ENCODE results near the gene PCBP3.

PCBP3 gene

GRCh38 chr21:45913418-45913765 is 269.9 kb downstream of the PCBP3 start:
- DNase-seq (ENCODE audit: low read depth in 1 of 2, low spot score in 1 of 2), result no peak
- Histone ChIP-seq H3K27ac (replicated peaks) (no peak overlapping the region), H3K4me3 (replicated peaks; ENCODE audit: insufficient read depth, low read length) (no peak overlapping the region), H3K27me3 (ENCODE audit: insufficient read depth, poor library complexity, severe bottlenecking) (no peaks in the 10 kb centered on the region)
- no peak for TF ChIP-seq SPI1 (IDR thresholded peaks at IDR 0.05; ENCODE audit: borderline replicate concordance, low read depth)
- no peak for TF ChIP-seq CTCF (IDR thresholded peaks at IDR 0.05; ENCODE audit: insufficient read depth, low read length)
- TF ChIP-seq, protein P1, sequence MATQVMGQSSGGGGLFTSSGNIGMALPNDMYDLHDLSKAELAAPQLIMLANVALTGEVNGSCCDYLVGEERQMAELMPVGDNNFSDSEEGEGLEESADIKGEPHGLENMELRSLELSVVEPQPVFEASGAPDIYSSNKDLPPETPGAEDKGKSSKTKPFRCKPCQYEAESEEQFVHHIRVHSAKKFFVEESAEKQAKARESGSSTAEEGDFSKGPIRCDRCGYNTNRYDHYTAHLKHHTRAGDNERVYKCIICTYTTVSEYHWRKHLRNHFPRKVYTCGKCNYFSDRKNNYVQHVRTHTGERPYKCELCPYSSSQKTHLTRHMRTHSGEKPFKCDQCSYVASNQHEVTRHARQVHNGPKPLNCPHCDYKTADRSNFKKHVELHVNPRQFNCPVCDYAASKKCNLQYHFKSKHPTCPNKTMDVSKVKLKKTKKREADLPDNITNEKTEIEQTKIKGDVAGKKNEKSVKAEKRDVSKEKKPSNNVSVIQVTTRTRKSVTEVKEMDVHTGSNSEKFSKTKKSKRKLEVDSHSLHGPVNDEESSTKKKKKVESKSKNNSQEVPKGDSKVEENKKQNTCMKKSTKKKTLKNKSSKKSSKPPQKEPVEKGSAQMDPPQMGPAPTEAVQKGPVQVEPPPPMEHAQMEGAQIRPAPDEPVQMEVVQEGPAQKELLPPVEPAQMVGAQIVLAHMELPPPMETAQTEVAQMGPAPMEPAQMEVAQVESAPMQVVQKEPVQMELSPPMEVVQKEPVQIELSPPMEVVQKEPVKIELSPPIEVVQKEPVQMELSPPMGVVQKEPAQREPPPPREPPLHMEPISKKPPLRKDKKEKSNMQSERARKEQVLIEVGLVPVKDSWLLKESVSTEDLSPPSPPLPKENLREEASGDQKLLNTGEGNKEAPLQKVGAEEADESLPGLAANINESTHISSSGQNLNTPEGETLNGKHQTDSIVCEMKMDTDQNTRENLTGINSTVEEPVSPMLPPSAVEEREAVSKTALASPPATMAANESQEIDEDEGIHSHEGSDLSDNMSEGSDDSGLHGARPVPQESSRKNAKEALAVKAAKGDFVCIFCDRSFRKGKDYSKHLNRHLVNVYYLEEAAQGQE (IDR thresholded peaks at IDR 0.05; ENCODE audit: insufficient replicate concordance, low read depth), result no peak
- no peak for TF ChIP-seq GABPA (IDR thresholded peaks at IDR 0.05; ENCODE audit: low read depth)
- no peak for TF ChIP-seq POLR2AphosphoS5 (IDR thresholded peaks at IDR 0.05; ENCODE audit: low read depth)

DNA sequence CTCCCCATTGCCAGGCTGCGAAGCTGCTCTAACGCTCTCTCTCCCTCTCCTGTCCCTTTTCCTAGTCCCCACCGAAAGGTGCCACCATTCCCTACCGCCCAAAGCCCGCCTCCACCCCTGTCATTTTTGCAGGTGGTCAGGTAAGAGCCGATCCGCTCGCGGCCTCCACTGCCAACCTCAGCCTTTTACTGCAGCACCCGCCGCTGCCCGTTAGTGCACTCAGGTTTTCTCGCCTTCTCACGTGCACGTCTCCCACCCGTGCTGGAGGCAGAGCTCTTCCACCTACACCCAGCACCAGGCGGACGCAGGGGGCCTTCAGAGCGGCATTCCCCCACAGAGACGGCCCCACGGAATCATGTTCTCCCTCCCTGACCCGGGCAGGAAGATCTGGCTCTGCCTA is 270.4 kb downstream of the PCBP3 start:
- no peaks in the 10 kb centered on the region for H3K27me3 ChIP-seq (ENCODE audit: insufficient read depth, poor library complexity, severe bottlenecking)
- no peak overlapping the region for H3K4me3 ChIP-seq (replicated peaks; ENCODE audit: insufficient read depth, low read length)
- H3K27ac ChIP-seq (replicated peaks), result no peak overlapping the region
- DNase-seq (ENCODE audit: low read depth in 1 of 2, low spot score in 1 of 2), result no peak
- no peak for TF ChIP-seq POLR2AphosphoS5 (IDR thresholded peaks at IDR 0.05; ENCODE audit: low read depth)
- no peak for TF ChIP-seq GABPA (IDR thresholded peaks at IDR 0.05; ENCODE audit: low read depth)
- TF ChIP-seq SPI1 (IDR thresholded peaks at IDR 0.05; ENCODE audit: borderline replicate concordance, low read depth), result no peak
- TF ChIP-seq, protein P1 (IDR thresholded peaks at IDR 0.05; ENCODE audit: insufficient replicate concordance, low read depth), result no peak
- no peak for TF ChIP-seq CTCF (IDR thresholded peaks at IDR 0.05; ENCODE audit: insufficient read depth, low read length)

DNA sequence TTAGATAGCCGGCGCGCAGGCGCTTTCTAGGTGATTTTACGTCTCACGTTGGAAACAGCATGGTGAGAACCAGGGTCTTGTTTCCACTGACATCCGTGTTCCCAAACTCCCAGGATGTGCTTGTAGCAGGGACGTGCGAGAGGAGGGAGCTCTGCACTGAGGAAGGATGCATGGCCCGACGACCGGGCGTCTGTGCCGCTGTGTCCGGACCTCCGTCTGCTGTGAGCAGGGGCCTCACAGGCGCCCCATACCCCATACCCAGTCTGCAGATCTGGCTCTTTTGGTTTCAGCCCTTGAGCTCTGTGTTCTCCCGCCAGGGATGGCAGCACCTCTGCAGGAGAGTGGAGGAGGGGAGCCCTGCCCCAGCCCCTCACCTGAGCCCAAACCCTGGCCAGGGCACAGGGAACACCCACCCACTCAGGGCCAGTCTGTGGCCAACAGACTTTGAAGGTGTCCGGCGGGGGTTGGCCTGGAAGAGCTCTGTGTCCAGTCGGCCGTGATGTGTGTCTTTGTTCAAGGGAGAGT is 270.9 kb downstream of the PCBP3 start:
- no peak overlapping the region for H3K4me3 ChIP-seq (replicated peaks; ENCODE audit: insufficient read depth, low read length)

More for the DNA sequence above, 270.9 kb downstream of the PCBP3 start:
- no peak overlapping the region for H3K27ac ChIP-seq (replicated peaks)
- no peaks in the 10 kb centered on the region for H3K27me3 ChIP-seq (ENCODE audit: insufficient read depth, poor library complexity, severe bottlenecking)
- DNase-seq (ENCODE audit: low read depth in 1 of 2, low spot score in 1 of 2), result no peak
- no peak for TF ChIP-seq CTCF (IDR thresholded peaks at IDR 0.05; ENCODE audit: insufficient read depth, low read length)
- TF ChIP-seq, protein P1 (IDR thresholded peaks at IDR 0.05; ENCODE audit: insufficient replicate concordance, low read depth), result no peak
- TF ChIP-seq GABPA (IDR thresholded peaks at IDR 0.05; ENCODE audit: low read depth), result no peak
- no peak for TF ChIP-seq POLR2AphosphoS5 (IDR thresholded peaks at IDR 0.05; ENCODE audit: low read depth)
- no peak for TF ChIP-seq SPI1 (IDR thresholded peaks at IDR 0.05; ENCODE audit: borderline replicate concordance, low read depth)
